ENCODE measurements around the gene EID1. TPM values are rescaled to one million over a fixed set of nuclear protein-coding genes. Genes with fewer than 3 reads are reported as not detected.

The EID1 gene
- total RNA-seq, 1 experiment from 2014 or later = 104 TPM

DNA sequence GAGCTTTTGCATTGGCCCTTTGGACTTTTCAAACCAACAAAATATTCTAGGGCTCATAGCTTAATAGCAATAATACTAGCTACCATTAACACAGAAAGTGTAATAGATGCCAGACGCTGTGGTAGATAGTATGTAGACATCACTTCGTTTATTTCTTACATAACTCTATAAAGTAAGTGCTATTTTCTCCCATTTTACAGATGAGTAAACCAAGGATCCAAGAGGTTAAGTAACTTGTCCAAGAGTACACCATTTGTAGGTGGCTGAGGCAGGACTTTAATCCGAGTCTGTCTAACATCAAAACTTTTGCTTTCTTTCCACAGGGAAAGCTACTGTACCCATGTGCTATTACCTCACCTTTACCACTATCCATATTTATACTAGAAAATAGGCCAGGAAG, 12.0 kb downstream of the EID1 start (continued):
- TF ChIP-seq STAT6 (CRISPR knock-in tag; conservative IDR thresholded peaks at IDR 0.05; ENCODE audit: low read depth) (no peak), ZNF425 (CRISPR knock-in tag; conservative IDR thresholded peaks at IDR 0.05) (no peak), PRRX2 (CRISPR knock-in tag; IDR thresholded peaks at IDR 0.05) (no peak), ZNF121 (CRISPR knock-in tag; IDR thresholded peaks at IDR 0.05) (no peak)
- TF ChIP-seq, protein P1, sequence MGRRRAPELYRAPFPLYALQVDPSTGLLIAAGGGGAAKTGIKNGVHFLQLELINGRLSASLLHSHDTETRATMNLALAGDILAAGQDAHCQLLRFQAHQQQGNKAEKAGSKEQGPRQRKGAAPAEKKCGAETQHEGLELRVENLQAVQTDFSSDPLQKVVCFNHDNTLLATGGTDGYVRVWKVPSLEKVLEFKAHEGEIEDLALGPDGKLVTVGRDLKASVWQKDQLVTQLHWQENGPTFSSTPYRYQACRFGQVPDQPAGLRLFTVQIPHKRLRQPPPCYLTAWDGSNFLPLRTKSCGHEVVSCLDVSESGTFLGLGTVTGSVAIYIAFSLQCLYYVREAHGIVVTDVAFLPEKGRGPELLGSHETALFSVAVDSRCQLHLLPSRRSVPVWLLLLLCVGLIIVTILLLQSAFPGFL (CRISPR knock-in tag; IDR thresholded peaks at IDR 0.05; ENCODE audit: borderline replicate concordance) = no peak

GRCh38 chr15:48890375-48890972, 12.5 kb downstream of the EID1 start:
- ATAC-seq = no peak
- TF ChIP-seq TCF7 (CRISPR knock-in tag; IDR thresholded peaks at IDR 0.05; ENCODE audit: low read depth) = no peak
- no peak for TF ChIP-seq ATF3 (CRISPR knock-in tag; conservative IDR thresholded peaks at IDR 0.05)
- TF ChIP-seq, protein P2, sequence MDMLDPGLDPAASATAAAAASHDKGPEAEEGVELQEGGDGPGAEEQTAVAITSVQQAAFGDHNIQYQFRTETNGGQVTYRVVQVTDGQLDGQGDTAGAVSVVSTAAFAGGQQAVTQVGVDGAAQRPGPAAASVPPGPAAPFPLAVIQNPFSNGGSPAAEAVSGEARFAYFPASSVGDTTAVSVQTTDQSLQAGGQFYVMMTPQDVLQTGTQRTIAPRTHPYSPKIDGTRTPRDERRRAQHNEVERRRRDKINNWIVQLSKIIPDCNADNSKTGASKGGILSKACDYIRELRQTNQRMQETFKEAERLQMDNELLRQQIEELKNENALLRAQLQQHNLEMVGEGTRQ (CRISPR knock-in tag; IDR thresholded peaks at IDR 0.05) = no peak
- no peak for TF ChIP-seq ZNF317 (CRISPR knock-in tag; IDR thresholded peaks at IDR 0.05; ENCODE audit: borderline replicate concordance, low read depth)
- TF ChIP-seq PRRX2 (CRISPR knock-in tag; IDR thresholded peaks at IDR 0.05) = no peak
- TF ChIP-seq, protein P3, sequence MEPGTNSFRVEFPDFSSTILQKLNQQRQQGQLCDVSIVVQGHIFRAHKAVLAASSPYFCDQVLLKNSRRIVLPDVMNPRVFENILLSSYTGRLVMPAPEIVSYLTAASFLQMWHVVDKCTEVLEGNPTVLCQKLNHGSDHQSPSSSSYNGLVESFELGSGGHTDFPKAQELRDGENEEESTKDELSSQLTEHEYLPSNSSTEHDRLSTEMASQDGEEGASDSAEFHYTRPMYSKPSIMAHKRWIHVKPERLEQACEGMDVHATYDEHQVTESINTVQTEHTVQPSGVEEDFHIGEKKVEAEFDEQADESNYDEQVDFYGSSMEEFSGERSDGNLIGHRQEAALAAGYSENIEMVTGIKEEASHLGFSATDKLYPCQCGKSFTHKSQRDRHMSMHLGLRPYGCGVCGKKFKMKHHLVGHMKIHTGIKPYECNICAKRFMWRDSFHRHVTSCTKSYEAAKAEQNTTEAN (CRISPR knock-in tag; IDR thresholded peaks at IDR 0.05) = no peak
- no peak for TF ChIP-seq SMAD4 (CRISPR knock-in tag; IDR thresholded peaks at IDR 0.05)
- TF ChIP-seq ZNF138 (CRISPR knock-in tag; conservative IDR thresholded peaks at IDR 0.05) = no peak
- TF ChIP-seq ZNF425 (CRISPR knock-in tag; conservative IDR thresholded peaks at IDR 0.05) = no peak
- TF ChIP-seq ZMAT4 (CRISPR knock-in tag; IDR thresholded peaks at IDR 0.05) = no peak
- TF ChIP-seq, protein P4, sequence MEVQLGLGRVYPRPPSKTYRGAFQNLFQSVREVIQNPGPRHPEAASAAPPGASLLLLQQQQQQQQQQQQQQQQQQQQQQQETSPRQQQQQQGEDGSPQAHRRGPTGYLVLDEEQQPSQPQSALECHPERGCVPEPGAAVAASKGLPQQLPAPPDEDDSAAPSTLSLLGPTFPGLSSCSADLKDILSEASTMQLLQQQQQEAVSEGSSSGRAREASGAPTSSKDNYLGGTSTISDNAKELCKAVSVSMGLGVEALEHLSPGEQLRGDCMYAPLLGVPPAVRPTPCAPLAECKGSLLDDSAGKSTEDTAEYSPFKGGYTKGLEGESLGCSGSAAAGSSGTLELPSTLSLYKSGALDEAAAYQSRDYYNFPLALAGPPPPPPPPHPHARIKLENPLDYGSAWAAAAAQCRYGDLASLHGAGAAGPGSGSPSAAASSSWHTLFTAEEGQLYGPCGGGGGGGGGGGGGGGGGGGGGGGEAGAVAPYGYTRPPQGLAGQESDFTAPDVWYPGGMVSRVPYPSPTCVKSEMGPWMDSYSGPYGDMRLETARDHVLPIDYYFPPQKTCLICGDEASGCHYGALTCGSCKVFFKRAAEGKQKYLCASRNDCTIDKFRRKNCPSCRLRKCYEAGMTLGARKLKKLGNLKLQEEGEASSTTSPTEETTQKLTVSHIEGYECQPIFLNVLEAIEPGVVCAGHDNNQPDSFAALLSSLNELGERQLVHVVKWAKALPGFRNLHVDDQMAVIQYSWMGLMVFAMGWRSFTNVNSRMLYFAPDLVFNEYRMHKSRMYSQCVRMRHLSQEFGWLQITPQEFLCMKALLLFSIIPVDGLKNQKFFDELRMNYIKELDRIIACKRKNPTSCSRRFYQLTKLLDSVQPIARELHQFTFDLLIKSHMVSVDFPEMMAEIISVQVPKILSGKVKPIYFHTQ (CRISPR knock-in tag; IDR thresholded peaks at IDR 0.05) = no peak
- no peak for TF ChIP-seq ATF1 (CRISPR knock-in tag; IDR thresholded peaks at IDR 0.05)
- TF ChIP-seq USF1 (CRISPR knock-in tag; IDR thresholded peaks at IDR 0.05) = no peak
- TF ChIP-seq, protein P5, sequence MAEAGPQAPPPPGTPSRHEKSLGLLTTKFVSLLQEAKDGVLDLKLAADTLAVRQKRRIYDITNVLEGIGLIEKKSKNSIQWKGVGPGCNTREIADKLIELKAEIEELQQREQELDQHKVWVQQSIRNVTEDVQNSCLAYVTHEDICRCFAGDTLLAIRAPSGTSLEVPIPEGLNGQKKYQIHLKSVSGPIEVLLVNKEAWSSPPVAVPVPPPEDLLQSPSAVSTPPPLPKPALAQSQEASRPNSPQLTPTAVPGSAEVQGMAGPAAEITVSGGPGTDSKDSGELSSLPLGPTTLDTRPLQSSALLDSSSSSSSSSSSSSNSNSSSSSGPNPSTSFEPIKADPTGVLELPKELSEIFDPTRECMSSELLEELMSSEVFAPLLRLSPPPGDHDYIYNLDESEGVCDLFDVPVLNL (CRISPR knock-in tag; IDR thresholded peaks at IDR 0.05; ENCODE audit: borderline replicate concordance, low read depth) = no peak
- H3K36me3 Mint-ChIP-seq = no peaks in the 10 kb centered on the region
- no peak overlapping the region for H3K4me3 Mint-ChIP-seq
- H3K27me3 Mint-ChIP-seq (ENCODE audit: low read depth) = no peaks in the 10 kb centered on the region
- no peaks in the 10 kb centered on the region for H3K4me1 Mint-ChIP-seq
- POLR2A ChIA-PET = no interaction called here
- H3K9me3 Mint-ChIP-seq = no peaks in the 10 kb centered on the region
- CTCF ChIA-PET = interaction anchor here (0.6 to 3.2 kb wide), 2 partner anchors 8 to 85 kb away, joined by 3 to 19 read pairs; no protein-coding TSS in a partner anchor
- no peak overlapping the region for H3K27ac Mint-ChIP-seq
- no peak for DNase-seq (ENCODE audit: low spot score)

Data from WTC11 (cell line).